HG03432 (cell line): ENCODE results near the gene ARID1B.

Source experiments
- ATAC-seq: cut with Tn5 transposase; IDR thresholded peaks from one replicate; pipeline ENCODE4 v1.9.1; 2021; ENCODE audit warnings: mild to moderate bottlenecking, moderate library complexity; ENCODE audit not compliant: unreplicated experiment

ARID1B gene

DNA sequence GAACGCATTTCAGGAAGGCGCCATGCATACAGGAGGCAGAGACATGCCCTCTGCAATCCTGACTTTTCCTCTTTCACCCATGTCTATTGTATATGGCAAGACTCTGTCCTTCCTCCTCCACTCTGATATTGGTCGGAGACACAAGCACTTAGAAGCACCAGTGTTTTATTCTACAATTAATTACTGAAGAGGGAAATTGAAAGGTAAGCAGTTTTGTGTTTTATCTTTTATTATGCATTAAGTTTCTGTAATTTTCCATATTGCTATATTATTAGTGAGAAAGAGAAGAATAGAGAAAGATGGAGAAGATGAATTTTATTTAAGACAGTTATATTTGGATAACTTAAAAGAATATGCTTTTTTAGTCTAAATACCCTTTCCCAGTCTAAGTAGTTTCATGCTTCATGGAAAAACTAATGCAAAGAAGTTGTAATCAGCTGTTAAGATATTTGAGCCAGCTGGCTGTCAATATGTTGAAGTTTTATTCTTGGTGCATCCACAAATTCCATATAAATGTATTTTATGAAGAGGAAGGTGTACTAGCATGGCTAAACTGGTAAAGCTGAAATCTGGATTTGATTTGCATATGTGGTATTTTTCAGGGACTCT, 13.6 kb downstream of the ARID1B start:
- no peak for ATAC-seq

DNA sequence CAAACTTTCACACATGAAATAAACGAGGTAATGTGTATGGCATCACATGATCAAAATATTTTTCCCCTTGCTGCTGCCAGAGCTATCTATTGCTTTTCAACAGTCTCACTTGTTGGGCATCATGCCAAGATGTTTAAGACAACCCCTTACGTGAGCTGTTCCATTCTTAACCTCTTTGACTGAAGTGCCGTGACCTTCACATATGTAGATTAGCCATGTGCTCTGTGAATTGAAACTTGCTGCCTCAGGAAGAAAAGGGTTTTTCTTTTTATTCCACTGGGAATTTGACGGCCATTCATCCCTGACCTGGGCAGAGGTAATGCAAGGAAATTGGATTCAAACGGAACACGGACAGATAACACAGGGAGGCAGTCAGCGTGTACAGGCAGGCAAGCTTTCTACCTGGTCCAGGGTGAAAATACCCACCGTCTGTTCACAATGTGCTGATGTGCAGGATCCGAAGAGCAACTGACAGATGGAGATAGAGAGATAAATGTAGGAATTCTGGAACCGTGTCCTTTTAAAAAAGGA, 14.2 kb downstream of the ARID1B start:
- ATAC-seq, result peak; percentile 78

DNA sequence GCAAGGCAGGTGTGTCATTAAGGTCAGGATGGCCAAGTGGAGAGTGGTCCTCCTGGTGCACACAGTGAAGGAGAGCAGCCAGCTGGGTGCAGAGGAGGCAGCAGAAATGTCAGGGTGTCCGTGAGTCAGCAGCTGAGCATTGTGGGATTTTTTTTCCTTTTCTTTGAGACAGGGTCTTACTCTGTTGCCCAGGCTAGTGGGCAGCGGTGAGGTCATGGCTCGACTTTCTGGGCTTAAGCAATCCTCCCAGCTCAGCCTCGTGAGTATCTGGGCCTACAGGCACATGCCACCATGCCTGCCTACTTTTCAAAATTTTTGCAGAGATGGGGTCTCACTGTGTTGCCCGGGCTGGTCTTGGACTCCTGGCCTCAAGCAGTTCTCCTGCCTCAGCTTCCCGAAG, 16.0 kb downstream of the ARID1B start:
- ATAC-seq, result no peak

DNA sequence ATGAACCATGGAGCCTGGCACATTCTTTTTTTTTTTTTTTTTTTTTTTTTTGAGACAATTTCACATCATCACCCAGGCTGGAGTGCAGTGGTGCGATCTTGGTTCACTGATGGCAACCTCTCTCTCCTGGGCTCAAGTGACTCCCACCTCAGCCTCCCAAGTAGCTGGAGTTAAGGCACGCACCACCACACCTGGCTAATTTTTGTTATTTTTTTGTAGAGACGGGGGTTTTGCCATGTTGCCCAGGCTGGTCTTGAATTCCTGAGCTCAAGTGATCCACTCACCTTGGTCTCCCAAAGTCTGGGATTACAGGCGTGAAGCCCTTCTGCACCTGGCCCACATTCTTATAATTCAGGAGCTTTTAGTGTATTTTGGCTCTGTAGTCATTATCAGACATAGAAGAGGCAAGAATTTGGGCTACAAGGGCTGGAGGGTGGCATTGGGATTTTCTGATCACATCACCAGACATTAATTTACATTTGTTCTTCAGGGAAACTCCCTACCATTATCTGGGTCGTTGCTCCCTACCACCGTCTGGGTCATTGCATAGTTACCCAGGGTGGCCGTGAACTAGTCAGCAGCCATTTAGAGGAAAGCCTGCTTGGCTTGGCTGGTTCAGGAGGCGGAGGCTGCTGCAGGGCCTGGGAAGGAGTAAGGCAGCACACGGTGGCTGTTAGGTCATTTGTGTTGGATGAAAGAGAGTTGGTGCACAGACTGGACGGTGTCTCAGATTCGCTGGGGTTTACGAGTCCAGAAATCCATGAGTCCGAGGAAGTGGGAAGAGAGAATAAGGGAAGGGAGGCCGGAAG, 17.6 kb downstream of the ARID1B start:
- ATAC-seq, result peak; percentile 52

- no peak for ATAC-seq
Measured at GRCh38 chr6:156795825-156796224, 18.6 kb downstream of the ARID1B start.

GRCh38 chr6:156796627-156797026, 19.4 kb downstream of the ARID1B start:
- ATAC-seq, result no peak

DNA sequence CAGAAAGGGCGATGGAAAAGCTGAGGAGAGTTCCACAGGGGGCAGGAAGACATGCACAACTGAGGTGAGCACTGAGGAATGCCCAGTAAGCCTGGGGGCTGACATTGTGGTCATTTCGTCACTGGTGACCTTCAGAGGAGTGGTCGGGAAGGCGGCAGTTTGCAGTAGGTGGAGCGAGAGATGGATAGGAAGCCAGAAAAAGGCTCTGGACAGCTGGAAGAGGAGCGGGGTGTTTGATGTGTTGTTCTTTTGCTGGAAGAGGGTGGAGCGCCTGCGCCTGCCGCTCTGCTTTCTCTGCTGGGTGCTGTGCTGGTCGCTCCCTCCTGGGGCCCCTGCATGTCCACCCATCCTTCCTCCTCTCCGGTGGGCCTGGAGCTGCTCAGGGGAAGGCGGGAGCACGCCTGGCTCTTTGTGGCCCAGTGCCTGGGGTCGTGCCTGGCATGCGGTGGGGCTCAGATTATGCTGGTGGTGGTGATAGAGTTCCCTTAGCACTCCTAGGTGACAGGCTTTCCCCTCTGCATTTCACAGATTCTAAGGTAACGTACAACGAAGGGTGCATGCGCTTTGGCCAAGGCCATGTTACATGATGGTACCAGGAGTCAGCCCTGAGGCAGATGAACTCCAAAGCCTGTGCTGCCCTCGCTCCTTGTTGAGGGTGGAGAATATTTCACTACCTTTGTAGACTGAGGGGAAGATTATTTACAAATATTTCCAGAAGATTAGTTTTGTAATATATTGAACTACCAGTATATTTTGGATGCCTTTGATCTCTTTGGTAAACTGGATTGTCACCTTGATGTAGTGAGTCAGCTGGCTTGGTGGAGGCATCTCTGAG, 20.9 kb downstream of the ARID1B start:
- no peak for ATAC-seq

- ATAC-seq, result no peak
Measured at GRCh38 chr6:156801712-156802111, 24.5 kb downstream of the ARID1B start.

DNA sequence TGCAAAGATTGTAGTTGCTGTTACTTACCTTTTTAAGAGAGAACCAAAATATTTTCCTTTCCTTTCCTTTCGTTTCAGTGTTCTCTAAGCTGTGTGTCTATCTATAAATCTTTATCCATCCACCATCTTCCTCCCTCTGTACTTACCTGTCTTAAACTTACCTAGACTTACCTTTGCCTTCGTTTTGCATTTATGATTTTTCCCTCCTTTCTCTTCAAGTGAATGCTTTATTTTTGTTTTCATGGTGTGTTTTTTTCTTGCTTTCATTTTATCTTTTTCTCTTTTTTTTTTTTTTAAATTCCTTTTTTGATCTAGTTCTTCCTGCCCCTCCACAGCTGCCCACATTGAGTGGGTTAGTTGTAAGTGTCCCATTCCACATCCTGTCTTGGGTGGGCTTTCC, 26.2 kb downstream of the ARID1B start:
- ATAC-seq, result no peak

DNA sequence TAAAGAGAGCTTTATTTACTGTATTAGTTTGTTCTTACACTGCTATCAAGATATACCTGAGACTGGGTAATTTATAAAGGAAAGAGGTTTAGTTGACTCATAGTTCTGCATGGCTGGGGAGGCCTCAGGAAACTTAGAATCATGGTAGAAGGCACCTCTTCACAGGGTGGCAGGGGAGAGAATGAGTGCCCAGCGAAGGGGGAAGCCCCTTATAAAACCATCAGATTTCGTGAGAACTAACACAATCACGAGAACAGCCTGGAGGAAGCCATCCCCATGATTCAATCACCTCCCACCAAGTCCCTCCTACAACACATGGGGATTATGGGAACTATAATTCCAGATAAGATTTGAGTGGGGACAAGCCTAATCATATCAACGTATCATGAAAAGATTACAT, 27.2 kb downstream of the ARID1B start:
- no peak for ATAC-seq

GRCh38 chr6:156806155-156806554, 29.0 kb downstream of the ARID1B start:
- ATAC-seq, result no peak

DNA sequence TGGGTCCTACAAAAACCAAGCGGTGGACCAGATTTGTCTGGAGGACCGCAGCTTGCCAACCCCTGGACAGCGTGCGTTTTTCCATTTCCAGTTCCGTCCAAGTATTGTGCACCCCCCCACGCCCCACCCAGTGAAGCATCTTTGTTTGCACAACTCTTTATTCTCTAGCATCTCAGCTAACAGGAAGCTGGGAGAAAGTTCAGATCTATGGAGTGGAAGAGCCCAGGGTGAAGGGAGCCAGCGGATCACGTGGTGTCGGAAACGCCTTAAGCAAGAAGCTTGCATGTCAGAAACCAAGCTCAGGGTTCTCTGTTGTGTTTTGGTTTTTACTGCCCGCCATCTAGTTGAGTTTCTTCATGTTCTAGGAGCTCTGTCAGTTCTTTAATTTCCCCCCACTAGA, 29.9 kb downstream of the ARID1B start:
- no peak for ATAC-seq

DNA sequence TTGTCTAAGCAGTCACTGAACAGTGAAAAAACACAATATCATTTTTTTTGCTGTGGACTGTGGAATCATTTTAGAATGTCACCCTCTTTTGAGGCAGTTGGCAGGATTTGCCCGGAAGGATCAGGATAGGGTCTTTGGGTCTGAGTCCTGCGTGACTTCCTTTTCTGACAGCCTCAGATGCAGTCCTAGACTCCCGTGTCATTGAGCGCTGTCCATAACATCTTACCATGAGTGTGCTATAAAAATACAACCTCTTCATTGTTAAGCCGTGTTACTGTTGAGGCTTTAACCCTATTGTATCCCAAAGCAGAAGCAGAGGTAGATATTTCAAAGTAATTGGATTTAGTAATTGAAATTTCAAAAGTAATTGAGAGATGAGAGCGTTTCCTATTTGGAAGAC, 30.6 kb downstream of the ARID1B start:
- ATAC-seq, result no peak

GRCh38 chr6:156808287-156808686, 31.1 kb downstream of the ARID1B start:
- ATAC-seq, result peak; percentile 48

DNA sequence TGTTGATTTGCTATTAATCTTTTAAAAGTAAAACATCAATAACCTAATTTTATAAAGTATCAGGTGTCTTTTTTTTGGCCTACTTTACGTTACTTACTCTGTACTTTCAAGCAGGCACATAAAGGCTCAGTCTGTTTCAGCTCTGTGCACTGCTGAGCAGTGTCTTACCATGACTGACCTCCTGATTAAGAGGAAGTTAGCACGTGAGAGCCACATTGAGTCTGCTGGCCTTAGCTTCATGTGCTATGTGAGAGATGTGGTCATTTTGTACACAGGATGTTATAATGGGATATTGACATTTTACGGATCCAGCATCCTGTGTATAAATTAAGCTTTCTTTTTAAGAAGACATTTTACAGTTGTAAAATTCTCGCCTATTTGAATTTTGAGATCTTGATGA, 31.9 kb downstream of the ARID1B start:
- ATAC-seq, result peak; percentile 80

GRCh38 chr6:156809446-156810178, 32.4 kb downstream of the ARID1B start:
- no peak for ATAC-seq

GRCh38 chr6:156814036-156814581, 36.9 kb downstream of the ARID1B start:
- no peak for ATAC-seq

DNA sequence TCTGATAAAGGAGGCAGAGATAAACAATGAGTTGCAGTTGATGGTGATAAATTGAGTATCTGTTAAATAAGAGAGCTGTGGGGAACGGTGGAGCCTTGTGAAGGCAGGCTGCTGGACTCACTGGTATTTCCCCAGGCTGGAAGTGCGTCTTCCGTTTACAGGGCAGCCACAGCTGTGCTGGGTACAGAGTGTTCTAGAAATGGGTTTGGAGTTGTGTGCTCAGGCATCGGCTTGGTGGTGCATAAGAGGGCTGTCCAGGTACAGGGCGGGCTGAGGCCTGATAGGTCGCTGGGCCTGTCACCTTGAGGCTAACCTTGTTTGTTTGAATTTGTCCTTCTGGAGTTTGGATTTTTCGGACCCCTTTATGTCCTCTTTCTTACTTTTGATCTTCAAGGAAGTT, 39.3 kb downstream of the ARID1B start:
- no peak for ATAC-seq

DNA sequence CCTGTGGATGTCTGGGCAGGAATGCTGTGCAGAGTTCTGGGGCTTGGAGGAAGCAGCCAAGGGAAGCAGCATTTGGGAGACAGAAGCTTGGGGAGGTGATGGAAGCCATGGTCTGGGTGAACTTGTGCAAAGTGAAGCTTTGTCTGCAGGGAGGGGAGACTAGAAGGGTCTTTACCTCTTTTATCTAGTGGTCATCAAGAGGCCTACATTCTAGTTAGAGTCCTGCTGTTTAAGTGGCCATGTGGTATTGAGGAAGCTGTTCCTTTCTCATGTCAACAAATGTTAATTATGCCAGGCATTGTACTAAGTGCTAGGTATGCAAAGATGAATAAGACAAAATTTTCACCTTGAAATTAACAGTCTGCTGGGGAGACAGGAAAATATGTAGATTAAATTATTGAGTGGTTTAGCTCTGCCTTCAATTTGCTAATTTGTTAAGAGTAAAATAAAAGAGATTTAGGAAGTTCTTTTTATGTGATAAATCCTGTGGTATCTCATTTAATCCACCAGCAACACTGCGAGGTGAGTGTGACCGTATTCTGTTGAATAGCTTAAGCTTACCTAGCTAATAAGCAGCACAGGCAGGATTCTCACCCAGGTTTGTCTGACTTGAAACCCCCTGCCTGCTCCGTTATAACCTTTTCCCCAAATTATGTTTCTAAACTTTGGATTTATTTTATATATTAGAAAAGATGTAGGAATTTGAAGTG, 43.1 kb downstream of the ARID1B start:
- ATAC-seq, result no peak

DNA sequence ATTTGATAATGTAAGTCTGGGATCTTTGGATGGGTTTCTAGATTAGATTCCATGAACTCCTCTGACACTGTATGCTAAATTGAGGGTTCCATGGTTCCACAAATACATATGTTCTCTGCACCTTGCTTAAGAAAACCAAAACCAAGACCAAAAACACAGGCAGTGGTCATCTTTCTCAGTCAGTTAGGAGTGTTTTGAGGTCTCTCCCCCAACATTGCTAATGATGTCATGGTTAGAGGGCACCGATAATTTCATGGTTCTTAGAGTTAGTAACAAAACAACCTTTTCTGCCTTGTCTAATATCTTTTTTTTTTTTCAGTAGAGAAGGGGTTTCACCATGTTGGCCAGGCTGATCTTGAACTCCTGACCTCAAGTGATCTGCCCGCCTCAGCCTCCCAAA, 44.5 kb downstream of the ARID1B start:
- no peak for ATAC-seq
